Measurements from ENCODE around the gene SOWAHD.

GRCh38 chrX:119753001-119753400, 5.4 kb upstream of the SOWAHD start:
- no peak for TF ChIP-seq JUND (IDR thresholded peaks at IDR 0.05)
- TF ChIP-seq, protein P1, sequence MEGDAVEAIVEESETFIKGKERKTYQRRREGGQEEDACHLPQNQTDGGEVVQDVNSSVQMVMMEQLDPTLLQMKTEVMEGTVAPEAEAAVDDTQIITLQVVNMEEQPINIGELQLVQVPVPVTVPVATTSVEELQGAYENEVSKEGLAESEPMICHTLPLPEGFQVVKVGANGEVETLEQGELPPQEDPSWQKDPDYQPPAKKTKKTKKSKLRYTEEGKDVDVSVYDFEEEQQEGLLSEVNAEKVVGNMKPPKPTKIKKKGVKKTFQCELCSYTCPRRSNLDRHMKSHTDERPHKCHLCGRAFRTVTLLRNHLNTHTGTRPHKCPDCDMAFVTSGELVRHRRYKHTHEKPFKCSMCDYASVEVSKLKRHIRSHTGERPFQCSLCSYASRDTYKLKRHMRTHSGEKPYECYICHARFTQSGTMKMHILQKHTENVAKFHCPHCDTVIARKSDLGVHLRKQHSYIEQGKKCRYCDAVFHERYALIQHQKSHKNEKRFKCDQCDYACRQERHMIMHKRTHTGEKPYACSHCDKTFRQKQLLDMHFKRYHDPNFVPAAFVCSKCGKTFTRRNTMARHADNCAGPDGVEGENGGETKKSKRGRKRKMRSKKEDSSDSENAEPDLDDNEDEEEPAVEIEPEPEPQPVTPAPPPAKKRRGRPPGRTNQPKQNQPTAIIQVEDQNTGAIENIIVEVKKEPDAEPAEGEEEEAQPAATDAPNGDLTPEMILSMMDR (IDR thresholded peaks at IDR 0.05; ENCODE audit: low read depth, low read length, missing input control), result no peak
- no peak for TF ChIP-seq ATF3 (IDR thresholded peaks at IDR 0.05)
- no peak for TF ChIP-seq HNF4G (IDR thresholded peaks at IDR 0.05)
- TF ChIP-seq FOXA1 (IDR thresholded peaks at IDR 0.05), result no peak
- TF ChIP-seq TAF1 (conservative IDR thresholded peaks at IDR 0.05), result no peak
- TF ChIP-seq GABPA (IDR thresholded peaks at IDR 0.05 in 1 of 2, conservative IDR thresholded peaks at IDR 0.05 in 1 of 2), result no peak
- TF ChIP-seq, protein P2, sequence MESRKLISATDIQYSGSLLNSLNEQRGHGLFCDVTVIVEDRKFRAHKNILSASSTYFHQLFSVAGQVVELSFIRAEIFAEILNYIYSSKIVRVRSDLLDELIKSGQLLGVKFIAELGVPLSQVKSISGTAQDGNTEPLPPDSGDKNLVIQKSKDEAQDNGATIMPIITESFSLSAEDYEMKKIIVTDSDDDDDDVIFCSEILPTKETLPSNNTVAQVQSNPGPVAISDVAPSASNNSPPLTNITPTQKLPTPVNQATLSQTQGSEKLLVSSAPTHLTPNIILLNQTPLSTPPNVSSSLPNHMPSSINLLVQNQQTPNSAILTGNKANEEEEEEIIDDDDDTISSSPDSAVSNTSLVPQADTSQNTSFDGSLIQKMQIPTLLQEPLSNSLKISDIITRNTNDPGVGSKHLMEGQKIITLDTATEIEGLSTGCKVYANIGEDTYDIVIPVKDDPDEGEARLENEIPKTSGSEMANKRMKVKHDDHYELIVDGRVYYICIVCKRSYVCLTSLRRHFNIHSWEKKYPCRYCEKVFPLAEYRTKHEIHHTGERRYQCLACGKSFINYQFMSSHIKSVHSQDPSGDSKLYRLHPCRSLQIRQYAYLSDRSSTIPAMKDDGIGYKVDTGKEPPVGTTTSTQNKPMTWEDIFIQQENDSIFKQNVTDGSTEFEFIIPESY (IDR thresholded peaks at IDR 0.05), result no peak

Data from liver (tissue), 3 donors.